Parathyroid adenoma (tissue), 2 donors: ENCODE data around the gene SSBP2.

Source experiments
- H2AFZ ChIP-seq: fragments of 300-600 bp; sonication (generic); one replicate; pipeline ENCODE4 v1.7.0; 2017; ENCODE audit warnings: antibody characterized with exemption, mild to moderate bottlenecking
- H3K27ac ChIP-seq: fragments of 300-600 bp; sonication (generic); one replicate; pipeline ENCODE4 v1.7.0; 2017
- H3K27me3 ChIP-seq: fragments of 300-600 bp; sonication (generic); one replicate; pipeline ENCODE4 v1.7.0; 2017; ENCODE audit warnings: low read length; ENCODE audit not compliant: control insufficient read depth, insufficient read depth
- H3K36me3 ChIP-seq: fragments of 300-600 bp; sonication (generic); one replicate; pipeline ENCODE4 v1.7.0; 2017; ENCODE audit warnings: low read length; ENCODE audit not compliant: control insufficient read depth, insufficient read depth
- H3K4me1 ChIP-seq: fragments of 300-600 bp; sonication (generic); one replicate; pipeline ENCODE4 v1.7.0; 2017; ENCODE audit warnings: control low read depth
- H3K4me2 ChIP-seq: fragments of 300-600 bp; sonication (generic); one replicate; pipeline ENCODE4 v1.7.0; 2017; ENCODE audit warnings: low read length
- H3K4me3 ChIP-seq: fragments of 300-600 bp; sonication (generic); one replicate; pipeline ENCODE4 v1.7.0; 2017; ENCODE audit warnings: low read depth, low read length
- H3K79me2 ChIP-seq: fragments of 300-600 bp; sonication (generic); one replicate; pipeline ENCODE4 v1.7.0; 2017; ENCODE audit warnings: control low read depth
- H3K9ac ChIP-seq: fragments of 300-600 bp; sonication (generic); one replicate; pipeline ENCODE4 v1.7.0; 2017; ENCODE audit warnings: mild to moderate bottlenecking
- H3K9me3 ChIP-seq: fragments of 300-600 bp; sonication (generic); one replicate; pipeline ENCODE4 v1.7.0; 2017; ENCODE audit warnings: low read length; ENCODE audit not compliant: control insufficient read depth
- TF ChIP-seq, protein P1 (sequence below): fragments of 300-600 bp; sonication (generic); IDR thresholded peaks from one replicate; pipeline ENCODE4 v1.7.0; 2017; ENCODE audit warnings: antibody characterized with exemption, mild to moderate bottlenecking
- donor health status: primary hyperparathyroidism.

Gene SSBP2

DNA sequence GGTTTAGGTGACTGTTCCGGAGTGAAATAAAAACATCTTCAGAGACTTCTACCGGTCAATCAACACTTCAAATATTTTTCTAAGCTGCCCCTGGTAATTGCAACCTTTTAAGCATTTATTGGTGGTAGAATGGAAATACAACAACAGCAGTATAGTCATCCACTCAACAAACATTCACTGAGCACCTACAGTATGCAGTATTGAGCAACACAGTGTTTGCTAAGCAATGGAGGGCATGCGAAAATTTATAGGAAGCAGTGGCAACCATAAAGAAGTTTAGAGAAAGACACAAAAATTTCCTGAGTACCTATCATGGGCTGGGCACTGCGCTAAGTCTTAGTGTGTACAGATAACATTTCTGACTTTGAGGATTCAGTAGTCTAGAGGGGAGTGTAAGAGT is 12.0 kb upstream of the SSBP2 start:
- Histone ChIP-seq H3K27ac (no peak overlapping the region), H3K36me3 (no peaks in the 10 kb centered on the region), H3K4me1 (peaks cover 18% of the 10 kb centered on the region), H3K79me2 (no peaks in the 10 kb centered on the region), H3K9me3 (no peaks in the 10 kb centered on the region), H3K4me3 (no peak overlapping the region), H3K9ac (no peak overlapping the region), H2AFZ (no peak overlapping the region), H3K4me2 (no peak overlapping the region), H3K27me3 (no peaks in the 10 kb centered on the region)
- TF ChIP-seq, protein P1, sequence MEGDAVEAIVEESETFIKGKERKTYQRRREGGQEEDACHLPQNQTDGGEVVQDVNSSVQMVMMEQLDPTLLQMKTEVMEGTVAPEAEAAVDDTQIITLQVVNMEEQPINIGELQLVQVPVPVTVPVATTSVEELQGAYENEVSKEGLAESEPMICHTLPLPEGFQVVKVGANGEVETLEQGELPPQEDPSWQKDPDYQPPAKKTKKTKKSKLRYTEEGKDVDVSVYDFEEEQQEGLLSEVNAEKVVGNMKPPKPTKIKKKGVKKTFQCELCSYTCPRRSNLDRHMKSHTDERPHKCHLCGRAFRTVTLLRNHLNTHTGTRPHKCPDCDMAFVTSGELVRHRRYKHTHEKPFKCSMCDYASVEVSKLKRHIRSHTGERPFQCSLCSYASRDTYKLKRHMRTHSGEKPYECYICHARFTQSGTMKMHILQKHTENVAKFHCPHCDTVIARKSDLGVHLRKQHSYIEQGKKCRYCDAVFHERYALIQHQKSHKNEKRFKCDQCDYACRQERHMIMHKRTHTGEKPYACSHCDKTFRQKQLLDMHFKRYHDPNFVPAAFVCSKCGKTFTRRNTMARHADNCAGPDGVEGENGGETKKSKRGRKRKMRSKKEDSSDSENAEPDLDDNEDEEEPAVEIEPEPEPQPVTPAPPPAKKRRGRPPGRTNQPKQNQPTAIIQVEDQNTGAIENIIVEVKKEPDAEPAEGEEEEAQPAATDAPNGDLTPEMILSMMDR, result no peak

DNA sequence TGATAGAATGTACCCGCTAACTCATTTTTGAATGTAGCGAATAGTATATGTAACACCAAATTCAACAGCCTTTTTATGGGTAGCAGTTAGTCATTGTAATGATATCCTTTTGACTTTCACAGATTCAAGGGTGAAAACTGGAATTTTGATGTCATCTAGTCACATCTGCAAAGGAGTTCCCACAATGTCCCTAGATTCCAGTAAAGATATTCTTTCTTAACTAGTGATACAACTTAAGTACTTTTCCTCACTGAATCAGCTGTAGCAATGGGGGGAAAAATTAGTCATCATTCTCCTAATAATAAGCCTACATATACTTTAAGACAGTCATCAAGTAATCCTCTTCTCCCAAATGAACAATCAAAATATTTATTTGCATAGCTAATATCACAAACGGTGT is 11.5 kb upstream of the SSBP2 start:
- Histone ChIP-seq H3K4me1 (peaks cover 18% of the 10 kb centered on the region), H3K27ac (no peak overlapping the region), H3K9ac (no peak overlapping the region), H3K79me2 (no peaks in the 10 kb centered on the region), H2AFZ (no peak overlapping the region), H3K9me3 (no peaks in the 10 kb centered on the region), H3K27me3 (no peaks in the 10 kb centered on the region), H3K36me3 (no peaks in the 10 kb centered on the region), H3K4me3 (no peak overlapping the region), H3K4me2 (no peak overlapping the region)
- TF ChIP-seq, protein P1, result no peak

DNA sequence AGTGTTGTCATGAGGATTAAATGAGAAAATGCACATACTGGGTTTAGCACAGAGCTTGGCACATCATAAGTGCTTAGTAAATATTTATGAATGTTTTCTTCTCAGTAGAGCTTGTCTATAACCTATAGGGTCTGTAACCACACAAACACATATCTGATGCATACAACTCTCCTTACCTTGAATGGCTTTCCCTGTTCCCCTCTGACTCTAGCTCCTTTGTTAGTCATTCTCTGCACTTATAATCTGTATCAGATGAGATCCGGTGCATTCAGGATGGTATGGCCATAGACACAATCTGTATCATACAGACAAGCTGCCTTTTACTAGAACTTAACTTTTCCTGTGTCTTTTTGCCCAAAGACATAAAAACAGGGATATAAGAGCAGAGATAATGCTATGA is 11.1 kb upstream of the SSBP2 start:
- Histone ChIP-seq H3K4me3 (peak overlapping the region; percentile 20), H3K9me3 (no peaks in the 10 kb centered on the region), H2AFZ (peak overlapping the region; percentile 15), H3K79me2 (no peaks in the 10 kb centered on the region), H3K4me2 (no peak overlapping the region), H3K27me3 (no peaks in the 10 kb centered on the region), H3K27ac (peak overlapping the region; percentile 59), H3K9ac (no peak overlapping the region), H3K4me1 (peaks cover 18% of the 10 kb centered on the region), H3K36me3 (no peaks in the 10 kb centered on the region)
- TF ChIP-seq, protein P1, result no peak

DNA sequence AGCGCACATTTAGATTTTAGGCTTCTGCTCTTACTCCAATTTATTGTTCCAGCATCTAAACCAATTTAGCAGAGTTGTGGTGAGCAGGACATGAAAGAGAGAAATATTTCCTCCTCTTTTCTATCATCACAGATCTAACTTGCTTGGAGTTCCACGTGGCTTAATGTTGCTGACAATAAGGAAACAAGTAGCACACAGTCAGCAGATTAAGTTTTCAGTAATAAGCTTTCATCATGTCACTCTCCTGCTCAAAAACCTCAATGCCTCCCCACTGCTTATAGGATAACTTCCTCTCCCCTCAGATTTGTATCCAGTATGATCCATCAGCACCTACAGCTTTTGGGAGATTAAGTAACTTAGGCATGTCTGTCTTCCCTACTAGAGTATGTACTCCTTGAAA is 10.4 kb upstream of the SSBP2 start:
- Histone ChIP-seq H3K4me3 (peak overlapping the region; percentile 20), H3K27me3 (no peaks in the 10 kb centered on the region), H3K79me2 (no peaks in the 10 kb centered on the region), H3K4me2 (peak overlapping the region; percentile 53), H3K9me3 (no peaks in the 10 kb centered on the region), H3K36me3 (no peaks in the 10 kb centered on the region), H3K4me1 (peaks cover 20% of the 10 kb centered on the region), H3K27ac (peak overlapping the region; percentile 59), H3K9ac (no peak overlapping the region), H2AFZ (peak overlapping the region; percentile 23)
- TF ChIP-seq, protein P1, result no peak

DNA sequence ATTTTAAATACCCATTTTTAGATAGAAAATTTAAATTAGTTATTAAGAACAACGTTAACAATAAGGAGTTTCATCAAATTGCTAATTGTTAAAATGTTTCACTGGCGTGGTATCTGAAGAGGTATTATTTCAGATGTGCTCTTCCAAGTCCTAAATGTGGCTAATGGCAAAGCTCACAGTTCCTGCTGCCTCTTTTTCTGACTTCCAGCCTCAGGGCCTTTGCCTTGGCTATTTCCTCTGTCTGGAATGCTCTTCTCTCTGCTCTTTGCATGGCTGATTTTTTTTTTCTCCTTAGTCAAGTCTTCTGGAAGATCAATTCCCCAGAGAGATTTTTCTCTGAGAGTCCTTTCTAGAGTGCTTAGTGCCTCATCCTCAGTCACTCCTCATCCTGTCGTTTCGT is 9.6 kb upstream of the SSBP2 start:
- Histone ChIP-seq H3K36me3 (no peaks in the 10 kb centered on the region), H3K4me2 (peak overlapping the region; percentile 53), H3K27me3 (no peaks in the 10 kb centered on the region), H3K27ac (peak overlapping the region; percentile 59), H3K79me2 (no peaks in the 10 kb centered on the region), H3K9ac (no peak overlapping the region), H2AFZ (peak overlapping the region; percentile 23), H3K9me3 (no peaks in the 10 kb centered on the region), H3K4me1 (peaks cover 26% of the 10 kb centered on the region), H3K4me3 (peak overlapping the region; percentile 20)
- TF ChIP-seq, protein P1, result no peak
